ENCODE results near the gene CEP19. TPM values are rescaled to one million over a fixed set of nuclear protein-coding genes. Genes with fewer than 3 reads are reported as not detected.
A peak's percentile ranks its signal among the peaks of the same experiment; 100 is the strongest.

CEP19 gene
- total and polyA plus RNA-seq, 2 of the 8 experiments (the other 6 are each of a cell fraction or from before 2014, with no cell fraction given): 0.95 to 1.6 TPM

DNA sequence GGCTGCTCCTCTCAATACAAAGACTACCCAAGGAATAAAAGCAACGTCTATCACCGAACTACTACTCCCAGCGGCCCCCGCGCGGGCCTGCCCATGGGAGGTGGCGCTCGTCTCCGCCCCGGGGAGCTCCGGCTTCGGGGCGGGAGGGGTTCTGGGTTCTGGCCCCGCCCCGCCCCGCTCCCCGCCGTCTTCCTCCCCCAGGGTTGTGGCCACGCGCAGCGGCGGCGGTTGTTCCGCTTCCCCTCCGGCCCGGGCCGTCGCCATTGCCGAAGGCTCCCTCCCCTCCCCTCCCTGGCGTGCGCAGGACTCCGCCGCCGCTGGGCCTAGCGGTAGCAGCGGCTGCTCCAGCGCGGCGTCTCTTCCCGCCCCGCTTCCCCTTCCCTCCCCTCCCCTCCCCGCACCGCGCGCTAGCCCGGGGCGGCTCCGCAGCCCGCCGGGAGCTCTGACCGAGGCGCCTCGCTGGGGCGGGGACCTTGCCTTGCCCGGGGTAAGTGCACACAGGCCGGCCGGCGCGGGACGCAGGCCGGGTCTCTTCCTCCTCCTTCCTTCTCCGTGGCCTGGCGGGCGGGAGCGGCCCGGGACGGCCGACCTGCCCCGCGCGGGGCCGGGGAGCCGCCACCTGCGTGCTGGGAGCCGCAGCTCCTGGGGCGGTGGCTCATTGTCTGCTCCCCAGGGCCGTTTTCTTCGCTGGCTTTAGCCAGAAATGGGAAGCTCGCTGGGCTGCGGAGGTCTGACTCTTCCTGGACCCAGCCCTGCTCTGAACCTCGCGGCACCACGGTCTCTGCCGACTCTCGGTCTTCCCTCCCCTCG, 27.8 kb upstream of the CEP19 start, which contains the start of gene PAK2:
Gene PAK2, plus strand, starts transcription at position 187 of the 810 bp plus-strand sequence. CDS start 42,790 bp downstream, outside the sequence.
- no peaks in the 10 kb centered on the region for H3K36me3 ChIP-seq (ENCODE audit: control insufficient read depth in 2 of 4, insufficient read depth in 4 of 4, low read length in 3 of 4)
- no peaks in the 10 kb centered on the region for H3K9me3 ChIP-seq (ENCODE audit: insufficient read depth in 2 of 2, low read depth in 1 of 2, low read length in 1 of 2)
- peak within 1 kb of the TSS; percentile 87 to 88 for H3K4me2 ChIP-seq (ENCODE audit: insufficient read depth in 1 of 2, low read depth in 2 of 2, low read length in 2 of 2)
- peak within 1 kb of the TSS; percentile 80 to 99 (median 92) for H3K4me3 ChIP-seq (ENCODE audit: extremely low read depth in 1 of 4, insufficient read depth in 2 of 4, low read depth in 3 of 4, low read length in 4 of 4)
- H4K20me1 ChIP-seq (replicated peaks in 1 of 2; ENCODE audit: control insufficient read depth in 1 of 2, insufficient read depth in 2 of 2, low read length in 2 of 2): no peaks in the 10 kb centered on the region
- peaks cover 18 to 49% of the 10 kb centered on the region in 2 experiments for H3K79me2 ChIP-seq (ENCODE audit: control insufficient read depth in 1 of 2, insufficient read depth in 2 of 2, low read length in 2 of 2)
- H2BK15ac ChIP-seq (ENCODE audit: low read length): no peak within 1 kb of the TSS
- H3K9ac ChIP-seq (replicated peaks in 1 of 4; ENCODE audit: extremely low read depth in 1 of 4, low read depth in 3 of 4, low read length in 3 of 4): peak within 1 kb of the TSS; percentile 84 to 95 (median 88)
- peak within 1 kb of the TSS; percentile 61 for H2BK5ac ChIP-seq (ENCODE audit: low read depth, low read length)
- ChIA-PET CTCF (ENCODE audit: partially characterized antibody) (interaction anchor here (0.6 to 1.2 kb wide), 3 partner anchors 27 to 825 kb away, joined by 3 read pairs; partner anchors contain the start of genes CEP19 and PIGX), POLR2A (ENCODE audit: partially characterized antibody) (interaction anchor here (0.8 to 2.7 kb wide), 22 partner anchors 9 to 199 kb away, joined by 3 to 23 read pairs (median 4); partner anchors contain the start of genes CEP19, FBXO45, PIGX and SENP5)
- no peak within 1 kb of the TSS for H2BK20ac ChIP-seq (ENCODE audit: low read length)
- H2AK5ac ChIP-seq (ENCODE audit: low read depth, low read length): no peak within 1 kb of the TSS
- H3K56ac ChIP-seq (replicated peaks; ENCODE audit: insufficient read length, low read depth, low read length): peak within 1 kb of the TSS; percentile 90
- H4K91ac ChIP-seq (replicated peaks; ENCODE audit: insufficient read length, low read length): peak within 1 kb of the TSS; percentile 73
- peak within 1 kb of the TSS; percentile 74 for H4K5ac ChIP-seq (ENCODE audit: insufficient read length, low read depth, low read length)
- no peak within 1 kb of the TSS for H2BK12ac ChIP-seq (ENCODE audit: low read depth, low read length)
- H2AFZ ChIP-seq (ENCODE audit: low read length): peak within 1 kb of the TSS; percentile 22; the same call in 1 of the 2 replicates
- peaks cover 3% of the 10 kb centered on the region; the same call in 1 of the 2 replicates for H3K23me2 ChIP-seq (ENCODE audit: low read depth, low read length)
- FAIRE-seq (no peak), DNase-seq (ENCODE audit: low read depth in 1 of 2, low spot score in 2 of 2) (peak; percentile 68 to 87)
- peak within 1 kb of the TSS; percentile 96 for H4K8ac ChIP-seq (ENCODE audit: extremely low read depth, insufficient read depth, low read length)
- peaks cover 0 to 4% (median 0%) of the 10 kb centered on the region in 4 experiments; a peak in 2 of 7 replicates for H3K4me1 ChIP-seq (replicated peaks in 1 of 4; ENCODE audit: control insufficient read depth in 3 of 4, insufficient read depth in 4 of 4, low read length in 3 of 4)
- peak within 1 kb of the TSS; percentile 34 for H3K18ac ChIP-seq (ENCODE audit: extremely low read depth, low read length)
- no peak within 1 kb of the TSS for H3K23ac ChIP-seq (ENCODE audit: insufficient read length)
- H2BK120ac ChIP-seq (replicated peaks; ENCODE audit: low read depth, low read length): peak within 1 kb of the TSS; percentile 69
- no peak within 1 kb of the TSS for H3K4ac ChIP-seq (replicated peaks; ENCODE audit: insufficient read length, low read depth, low read length)
- peak within 1 kb of the TSS; percentile 90 for H3K27ac ChIP-seq (ENCODE audit: low read depth, low read length)
- no peaks in the 10 kb centered on the region for H3K27me3 ChIP-seq (replicated peaks in 1 of 4; ENCODE audit: control insufficient read depth in 3 of 4, extremely low read depth in 1 of 4, insufficient read depth in 3 of 4, low read length in 3 of 4)
- H3K79me1 ChIP-seq (ENCODE audit: low read depth, low read length): no peaks in the 10 kb centered on the region
- 0% methylated on average over 37 of the region's 86 CpGs; no CpG with 5 or more reads in 1 of the 2 experiments for WGBS, 2 experiments (ENCODE audit: extremely low coverage in 1 of 2, insufficient coverage in 1 of 2, insufficient read length in 1 of 2, insufficient replicate concordance in 2 of 2, low coverage in 1 of 2, low lambda C conversion rate in 2 of 2, missing lambda C conversion rate in 1 of 2)
- H3K14ac ChIP-seq (ENCODE audit: insufficient read length): no peak within 1 kb of the TSS
- no peak for TF ChIP-seq ZNF274 (IDR thresholded peaks at IDR 0.05; ENCODE audit: borderline replicate concordance, extremely low read depth, low read length)
- TF ChIP-seq HDAC2 (IDR thresholded peaks at IDR 0.05; ENCODE audit: borderline replicate concordance in 1 of 2, low read depth in 2 of 2, low read length in 2 of 2): peak in 1 of 2 experiments; percentile 42; a peak in 1 of 4 replicates
- TF ChIP-seq MAX (IDR thresholded peaks at IDR 0.05): peak; percentile 69
- no peak for TF ChIP-seq CTBP2 (IDR thresholded peaks at IDR 0.05; ENCODE audit: borderline replicate concordance, insufficient read depth, insufficient read length, low read length)
- TF ChIP-seq GTF2F1 (IDR thresholded peaks at IDR 0.05; ENCODE audit: borderline replicate concordance, low read depth, low read length): no peak
- 0 out of 2 replicates have a peak, but pooled peaks have one; percentile 7 for TF ChIP-seq EGR1 (IDR thresholded peaks at IDR 0.05; ENCODE audit: borderline replicate concordance, low read depth, low read length)
- TF ChIP-seq KDM4A (IDR thresholded peaks at IDR 0.05; ENCODE audit: low read depth, low read length, severe bottlenecking): peak; percentile 87
- peak; percentile 82 for TF ChIP-seq ASH2L (IDR thresholded peaks at IDR 0.05; ENCODE audit: low read length)
- TF ChIP-seq POLR2A (IDR thresholded peaks at IDR 0.05; ENCODE audit: control extremely low read depth in 1 of 2, low read depth in 2 of 2, low read length in 2 of 2): peak in 1 of 2 experiments; percentile 83; a peak in 2 of 3 replicates
- no peak for TF ChIP-seq SUZ12 (IDR thresholded peaks at IDR 0.05; ENCODE audit: low read length)
